Liver (tissue), 9 donors: Measurements from ENCODE around the gene BEND7. TPM values are rescaled to one million over a fixed set of nuclear protein-coding genes. Genes with fewer than 3 reads are reported as not detected.

Experiments used
- DNase-seq: peaks from one replicate; pipeline ENCODE4 v3.0.0-alpha.2; 2017; ENCODE audit warnings: low spot score
- H3K27ac ChIP-seq, 2 donors: one replicate each; pipeline ENCODE4 v1.7.0; 2013; ENCODE audit warnings: inconsistent platforms in 2 of 2, low read length in 2 of 2, control low read depth in 1 of 2, low read depth in 1 of 2, mild to moderate bottlenecking in 1 of 2
- H3K27me3 ChIP-seq, 4 donors: one replicate each; pipeline versions ENCODE4 v1.6.1 to v1.7.0; 2013; ENCODE audit warnings: low read length in 3 of 4, inconsistent platforms in 1 of 4, mild to moderate bottlenecking in 1 of 4, moderate library complexity in 1 of 4; ENCODE audit not compliant: control insufficient read depth in 4 of 4, insufficient read depth in 4 of 4
- H3K36me3 ChIP-seq, 4 donors: one replicate each; pipeline versions ENCODE4 v1.6.1 to v1.7.0; 2013; ENCODE audit warnings: low read length in 3 of 4, mild to moderate bottlenecking in 3 of 4, low read depth in 1 of 4, moderate library complexity in 1 of 4; ENCODE audit not compliant: control insufficient read depth in 4 of 4, insufficient read depth in 3 of 4
- H3K4me1 ChIP-seq, 4 donors: one replicate each; pipeline versions ENCODE4 v1.6.1 to v1.7.0; 2013; ENCODE audit warnings: low read length in 3 of 4, mild to moderate bottlenecking in 3 of 4, moderate library complexity in 1 of 4; ENCODE audit not compliant: control insufficient read depth in 4 of 4, insufficient read depth in 4 of 4
- H3K4me3 ChIP-seq, 3 donors: one replicate each; pipeline versions ENCODE4 v1.6.1 to v1.7.0; 2013; ENCODE audit warnings: low read length in 3 of 3, control low read depth in 1 of 3, low read depth in 1 of 3, mild to moderate bottlenecking in 1 of 3
- H3K9ac ChIP-seq, 2 donors: one replicate each; pipeline ENCODE4 v1.7.0; 2013; ENCODE audit warnings: low read length in 2 of 2, mild to moderate bottlenecking in 2 of 2, moderate library complexity in 2 of 2, control low read depth in 1 of 2, low read depth in 1 of 2
- H3K9me3 ChIP-seq, 4 donors: one replicate each; pipeline versions ENCODE4 v1.6.1 to v1.7.0; 2013; ENCODE audit warnings: low read length in 3 of 4; ENCODE audit not compliant: control insufficient read depth in 4 of 4
- EGR1 ChIP-seq, 2 donors: IDR thresholded peaks; 2 replicates each; pipeline ENCODE4 v1.6.1; 2016 to 2018; ENCODE audit warnings: antibody characterized with exemption in 2 of 2, low read depth in 2 of 2
- FOXA1 ChIP-seq: IDR thresholded peaks from 2 replicates; pipeline ENCODE4 v1.6.1; 2016; ENCODE audit warnings: antibody characterized with exemption
- FOXA2 ChIP-seq: IDR thresholded peaks from 2 replicates; pipeline ENCODE4 v1.6.1; 2016; ENCODE audit warnings: antibody characterized with exemption
- GABPA ChIP-seq, 2 donors: IDR thresholded peaks in 1 of 2; conservative IDR thresholded peaks in 1 of 2; 2 replicates each; pipeline ENCODE4 v1.6.1; 2016; ENCODE audit warnings: antibody characterized with exemption in 2 of 2, mild to moderate bottlenecking in 1 of 2, moderate library complexity in 1 of 2
- HNF4A ChIP-seq, 2 donors: conservative IDR thresholded peaks; 2 replicates each; pipeline ENCODE4 v1.6.1; 2016; ENCODE audit warnings: antibody characterized with exemption in 2 of 2, mild to moderate bottlenecking in 2 of 2
- HNF4G ChIP-seq: IDR thresholded peaks from 2 replicates; pipeline ENCODE4 v1.6.1; 2016; ENCODE audit warnings: antibody characterized with exemption
- JUND ChIP-seq, 2 donors: IDR thresholded peaks; 2 replicates each; pipeline ENCODE4 v1.6.1; 2016; ENCODE audit warnings: antibody characterized with exemption in 2 of 2
- NR2F2 ChIP-seq: IDR thresholded peaks from 2 replicates; pipeline ENCODE4 v1.6.1; 2016; ENCODE audit warnings: antibody characterized with exemption
- RAD21 ChIP-seq, 2 donors: IDR thresholded peaks; 2 replicates each; pipeline ENCODE4 v1.6.1; 2016; ENCODE audit warnings: antibody characterized with exemption in 2 of 2, mild to moderate bottlenecking in 2 of 2
- RXRA ChIP-seq, 2 donors: IDR thresholded peaks; 2 replicates each; pipeline ENCODE4 v1.6.1; 2017 to 2018; ENCODE audit warnings: antibody characterized with exemption in 2 of 2, mild to moderate bottlenecking in 1 of 2
- SP1 ChIP-seq: IDR thresholded peaks from 2 replicates; pipeline ENCODE4 v1.6.1; 2018; ENCODE audit warnings: antibody characterized with exemption, mild to moderate bottlenecking
- TAF1 ChIP-seq: conservative IDR thresholded peaks from 2 replicates; pipeline ENCODE4 v1.6.1; 2016; ENCODE audit warnings: antibody characterized with exemption, mild to moderate bottlenecking
- YY1 ChIP-seq: IDR thresholded peaks from 2 replicates; pipeline ENCODE4 v1.6.1; 2016; ENCODE audit warnings: antibody characterized with exemption, mild to moderate bottlenecking
- WGBS: extraction: QIAGEN DNeasy Blood & Tissue Kit; methylation state at CpG from one replicate; pipeline ENCODE4 v1.1.7; 2013; 5-methylcytosine and 5-hydroxymethylcytosine counted together
- polyA plus RNA-seq, 2 donors: library from polyadenylated mRNA; stranded (reverse) in 1 of 2; unstranded in 1 of 2; fragments of 200-250 nt in 1 of 2; fragments of >200 nt in 1 of 2; fragmentation: Nextera tagmentation in 1 of 2; extraction: Ambion mirVana in 1 of 2; gene quantifications; one replicate each; pipeline versions ENCODE4 v1.2.1 to v1.2.3, GENCODE V29; 2013 to 2015
- total RNA-seq, 2 donors: library from RNA; depleted of rRNA; stranded (reverse); fragments of >200 nt; gene quantifications; one replicate each; pipeline ENCODE4 v1.2.3, GENCODE V29; 2014
- TF ChIP-seq, protein P1 (sequence below): IDR thresholded peaks from 2 replicates; pipeline ENCODE4 v1.6.1; 2016; ENCODE audit warnings: antibody characterized with exemption, mild to moderate bottlenecking
- TF ChIP-seq, protein P2 (sequence below): IDR thresholded peaks from 2 replicates; pipeline ENCODE4 v1.6.1; 2016; ENCODE audit warnings: antibody characterized with exemption
- TF ChIP-seq, protein P3 (sequence below): IDR thresholded peaks from 2 replicates; pipeline ENCODE4 v1.6.1; 2016; ENCODE audit warnings: antibody characterized with exemption
- TF ChIP-seq, protein P4 (sequence below): fragments of 150-350 bp; IDR thresholded peaks from 2 replicates; pipeline ENCODE4 v1.5.1; 2017; ENCODE audit warnings: improper control_type of control experiment, low read depth, low read length; ENCODE audit not compliant: missing input control
- TF ChIP-seq, protein P5 (sequence below): IDR thresholded peaks from 2 replicates; pipeline ENCODE4 v1.6.1; 2016; ENCODE audit warnings: antibody characterized with exemption
- donor health status: healthy.
- donor health status: healthy.
- donor health status: healthy.
- donor health status: healthy.
- donor health status: healthy.

The BEND7 gene
- total and polyA plus RNA-seq, 4 donors = 4.1 to 10.1 (median 5.5) TPM

DNA sequence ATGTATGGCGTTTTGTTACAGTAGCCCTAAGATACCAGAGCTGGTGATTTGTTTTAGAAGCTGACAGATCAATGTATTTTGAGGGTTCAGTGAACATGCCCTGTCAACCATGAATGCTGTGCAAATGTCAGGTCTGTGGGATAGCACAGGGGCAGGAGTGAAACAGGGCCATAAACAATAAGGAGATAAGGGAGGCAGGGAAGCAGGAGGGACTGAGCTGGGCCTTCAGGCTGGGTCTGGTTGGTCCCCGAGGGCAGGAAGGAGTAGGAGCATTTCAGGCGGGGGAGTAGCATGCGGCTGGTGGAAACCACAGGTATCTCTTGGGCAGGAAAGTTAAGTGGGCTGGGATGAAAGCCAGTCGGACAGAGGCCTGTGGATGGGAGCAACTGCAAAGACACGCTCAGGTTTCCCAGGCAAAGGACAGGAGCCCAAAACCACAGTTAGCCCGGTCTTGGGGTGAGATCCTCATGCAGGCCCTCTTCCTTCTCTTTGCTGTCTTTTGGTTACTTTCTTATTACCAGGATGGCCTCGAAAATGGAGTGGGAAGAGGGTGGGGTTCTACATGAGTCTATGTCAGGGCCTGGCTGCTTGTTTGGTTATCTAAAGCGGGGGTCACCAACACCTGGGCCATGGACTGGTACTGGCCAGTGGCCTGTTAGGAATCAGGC lies 111.2 kb downstream of the BEND7 start:
- Histone ChIP-seq H3K27ac (no peak overlapping the region), H3K9ac (no peak overlapping the region), H3K27me3 (no peaks in the 10 kb centered on the region), H3K4me3 (no peak overlapping the region), H3K36me3 (no peaks in the 10 kb centered on the region), H3K4me1 (no peaks in the 10 kb centered on the region), H3K9me3 (no peaks in the 10 kb centered on the region)
- 92% methylated on average over 9 of the region's 9 CpGs for WGBS
- DNase-seq = no peak
- TF ChIP-seq YY1 = no peak
- TF ChIP-seq HNF4G = no peak
- no peak for TF ChIP-seq TAF1
- TF ChIP-seq, protein P1, sequence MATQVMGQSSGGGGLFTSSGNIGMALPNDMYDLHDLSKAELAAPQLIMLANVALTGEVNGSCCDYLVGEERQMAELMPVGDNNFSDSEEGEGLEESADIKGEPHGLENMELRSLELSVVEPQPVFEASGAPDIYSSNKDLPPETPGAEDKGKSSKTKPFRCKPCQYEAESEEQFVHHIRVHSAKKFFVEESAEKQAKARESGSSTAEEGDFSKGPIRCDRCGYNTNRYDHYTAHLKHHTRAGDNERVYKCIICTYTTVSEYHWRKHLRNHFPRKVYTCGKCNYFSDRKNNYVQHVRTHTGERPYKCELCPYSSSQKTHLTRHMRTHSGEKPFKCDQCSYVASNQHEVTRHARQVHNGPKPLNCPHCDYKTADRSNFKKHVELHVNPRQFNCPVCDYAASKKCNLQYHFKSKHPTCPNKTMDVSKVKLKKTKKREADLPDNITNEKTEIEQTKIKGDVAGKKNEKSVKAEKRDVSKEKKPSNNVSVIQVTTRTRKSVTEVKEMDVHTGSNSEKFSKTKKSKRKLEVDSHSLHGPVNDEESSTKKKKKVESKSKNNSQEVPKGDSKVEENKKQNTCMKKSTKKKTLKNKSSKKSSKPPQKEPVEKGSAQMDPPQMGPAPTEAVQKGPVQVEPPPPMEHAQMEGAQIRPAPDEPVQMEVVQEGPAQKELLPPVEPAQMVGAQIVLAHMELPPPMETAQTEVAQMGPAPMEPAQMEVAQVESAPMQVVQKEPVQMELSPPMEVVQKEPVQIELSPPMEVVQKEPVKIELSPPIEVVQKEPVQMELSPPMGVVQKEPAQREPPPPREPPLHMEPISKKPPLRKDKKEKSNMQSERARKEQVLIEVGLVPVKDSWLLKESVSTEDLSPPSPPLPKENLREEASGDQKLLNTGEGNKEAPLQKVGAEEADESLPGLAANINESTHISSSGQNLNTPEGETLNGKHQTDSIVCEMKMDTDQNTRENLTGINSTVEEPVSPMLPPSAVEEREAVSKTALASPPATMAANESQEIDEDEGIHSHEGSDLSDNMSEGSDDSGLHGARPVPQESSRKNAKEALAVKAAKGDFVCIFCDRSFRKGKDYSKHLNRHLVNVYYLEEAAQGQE = no peak
- TF ChIP-seq, protein P2, sequence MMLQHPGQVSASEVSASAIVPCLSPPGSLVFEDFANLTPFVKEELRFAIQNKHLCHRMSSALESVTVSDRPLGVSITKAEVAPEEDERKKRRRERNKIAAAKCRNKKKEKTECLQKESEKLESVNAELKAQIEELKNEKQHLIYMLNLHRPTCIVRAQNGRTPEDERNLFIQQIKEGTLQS = no peak
- TF ChIP-seq JUND (IDR thresholded peaks at IDR 0.05) = no peak
- no peak for TF ChIP-seq HNF4A (conservative IDR thresholded peaks at IDR 0.05)
- TF ChIP-seq, protein P3, sequence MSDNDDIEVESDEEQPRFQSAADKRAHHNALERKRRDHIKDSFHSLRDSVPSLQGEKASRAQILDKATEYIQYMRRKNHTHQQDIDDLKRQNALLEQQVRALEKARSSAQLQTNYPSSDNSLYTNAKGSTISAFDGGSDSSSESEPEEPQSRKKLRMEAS = no peak
- TF ChIP-seq RAD21 (IDR thresholded peaks at IDR 0.05) = no peak
- no peak for TF ChIP-seq FOXA2
- no peak for TF ChIP-seq SP1
- no peak for TF ChIP-seq EGR1 (IDR thresholded peaks at IDR 0.05; ENCODE audit: low read depth in 2 of 2)
- TF ChIP-seq FOXA1 = no peak
- TF ChIP-seq NR2F2 = no peak
- TF ChIP-seq RXRA (IDR thresholded peaks at IDR 0.05) = no peak
- TF ChIP-seq, protein P4, sequence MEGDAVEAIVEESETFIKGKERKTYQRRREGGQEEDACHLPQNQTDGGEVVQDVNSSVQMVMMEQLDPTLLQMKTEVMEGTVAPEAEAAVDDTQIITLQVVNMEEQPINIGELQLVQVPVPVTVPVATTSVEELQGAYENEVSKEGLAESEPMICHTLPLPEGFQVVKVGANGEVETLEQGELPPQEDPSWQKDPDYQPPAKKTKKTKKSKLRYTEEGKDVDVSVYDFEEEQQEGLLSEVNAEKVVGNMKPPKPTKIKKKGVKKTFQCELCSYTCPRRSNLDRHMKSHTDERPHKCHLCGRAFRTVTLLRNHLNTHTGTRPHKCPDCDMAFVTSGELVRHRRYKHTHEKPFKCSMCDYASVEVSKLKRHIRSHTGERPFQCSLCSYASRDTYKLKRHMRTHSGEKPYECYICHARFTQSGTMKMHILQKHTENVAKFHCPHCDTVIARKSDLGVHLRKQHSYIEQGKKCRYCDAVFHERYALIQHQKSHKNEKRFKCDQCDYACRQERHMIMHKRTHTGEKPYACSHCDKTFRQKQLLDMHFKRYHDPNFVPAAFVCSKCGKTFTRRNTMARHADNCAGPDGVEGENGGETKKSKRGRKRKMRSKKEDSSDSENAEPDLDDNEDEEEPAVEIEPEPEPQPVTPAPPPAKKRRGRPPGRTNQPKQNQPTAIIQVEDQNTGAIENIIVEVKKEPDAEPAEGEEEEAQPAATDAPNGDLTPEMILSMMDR = no peak
- no peak for TF ChIP-seq GABPA (IDR thresholded peaks at IDR 0.05 in 1 of 2, conservative IDR thresholded peaks at IDR 0.05 in 1 of 2)
- TF ChIP-seq, protein P5, sequence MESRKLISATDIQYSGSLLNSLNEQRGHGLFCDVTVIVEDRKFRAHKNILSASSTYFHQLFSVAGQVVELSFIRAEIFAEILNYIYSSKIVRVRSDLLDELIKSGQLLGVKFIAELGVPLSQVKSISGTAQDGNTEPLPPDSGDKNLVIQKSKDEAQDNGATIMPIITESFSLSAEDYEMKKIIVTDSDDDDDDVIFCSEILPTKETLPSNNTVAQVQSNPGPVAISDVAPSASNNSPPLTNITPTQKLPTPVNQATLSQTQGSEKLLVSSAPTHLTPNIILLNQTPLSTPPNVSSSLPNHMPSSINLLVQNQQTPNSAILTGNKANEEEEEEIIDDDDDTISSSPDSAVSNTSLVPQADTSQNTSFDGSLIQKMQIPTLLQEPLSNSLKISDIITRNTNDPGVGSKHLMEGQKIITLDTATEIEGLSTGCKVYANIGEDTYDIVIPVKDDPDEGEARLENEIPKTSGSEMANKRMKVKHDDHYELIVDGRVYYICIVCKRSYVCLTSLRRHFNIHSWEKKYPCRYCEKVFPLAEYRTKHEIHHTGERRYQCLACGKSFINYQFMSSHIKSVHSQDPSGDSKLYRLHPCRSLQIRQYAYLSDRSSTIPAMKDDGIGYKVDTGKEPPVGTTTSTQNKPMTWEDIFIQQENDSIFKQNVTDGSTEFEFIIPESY = no peak
